HEK293T (cell line): ENCODE results near the gene PTDSS2.

Experiments
- ARNT ChIP-seq: fragments of 450-650 bp; IDR thresholded peaks from 2 replicates; pipeline ENCODE4 v1.6.1; 2017; ENCODE audit warnings: mild to moderate bottlenecking
- BHLHE40 ChIP-seq: fragments of 450-650 bp; IDR thresholded peaks from 2 replicates; pipeline ENCODE4 v1.6.1; 2016; ENCODE audit warnings: mild to moderate bottlenecking, moderate library complexity, borderline replicate concordance
- CTBP1 ChIP-seq: fragments of 450-650 bp; IDR thresholded peaks from 2 replicates; pipeline ENCODE4 v1.6.1; 2016; ENCODE audit warnings: borderline replicate concordance
- ELF4 ChIP-seq: fragments of 450-650 bp; IDR thresholded peaks from 2 replicates; pipeline ENCODE4 v1.6.1; 2017; ENCODE audit warnings: antibody characterized with exemption
- FOXK2 ChIP-seq: fragments of 450-650 bp; IDR thresholded peaks from 2 replicates; pipeline ENCODE4 v1.6.1; 2016; ENCODE audit warnings: mild to moderate bottlenecking
- FOXM1 ChIP-seq: fragments of 450-650 bp; IDR thresholded peaks from 2 replicates; pipeline ENCODE4 v1.6.1; 2017; ENCODE audit warnings: mild to moderate bottlenecking, borderline replicate concordance
- HDGF ChIP-seq: fragments of 450-650 bp; IDR thresholded peaks from 2 replicates; pipeline ENCODE4 v1.6.1; 2017; ENCODE audit warnings: antibody characterized with exemption, borderline replicate concordance
- LEF1 ChIP-seq: fragments of 450-650 bp; IDR thresholded peaks from 2 replicates; pipeline ENCODE4 v1.6.1; 2017; ENCODE audit warnings: mild to moderate bottlenecking, borderline replicate concordance
- SP1 ChIP-seq: fragments of 450-650 bp; IDR thresholded peaks from 2 replicates; pipeline ENCODE4 v1.6.1; 2017
- TARDBP ChIP-seq: fragments of 450-650 bp; IDR thresholded peaks from 2 replicates; pipeline ENCODE4 v1.6.1; 2016

DNA sequence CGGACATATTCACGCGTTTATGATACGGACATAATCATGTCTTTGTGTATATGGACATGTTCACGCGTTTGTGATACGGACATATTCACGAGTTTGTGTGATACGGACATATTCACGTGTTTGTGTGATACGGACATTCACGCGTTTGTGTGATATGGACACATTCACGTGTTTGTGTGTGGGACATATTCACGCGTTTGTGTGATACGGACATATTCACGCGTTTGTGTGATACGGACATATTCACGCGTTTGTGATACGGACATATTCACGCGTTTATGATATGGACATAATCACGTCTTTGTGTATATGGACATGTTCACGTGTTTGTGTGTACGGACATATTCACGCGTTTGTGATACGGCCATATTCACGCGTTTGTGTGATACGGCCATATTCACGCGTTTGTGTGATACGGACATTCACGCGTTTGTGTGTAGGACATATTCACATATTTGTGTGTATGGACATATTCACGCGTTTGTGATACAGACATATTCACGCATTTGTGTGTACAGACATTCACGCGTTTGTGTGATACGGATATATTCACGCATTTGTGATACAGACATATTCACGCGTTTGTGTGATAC, 24.9 kb downstream of the PTDSS2 start:
- TF ChIP-seq ARNT = no peak
- TF ChIP-seq FOXM1 = no peak
- no peak for TF ChIP-seq BHLHE40
- no peak for TF ChIP-seq ELF4
- TF ChIP-seq TARDBP = no peak
- no peak for TF ChIP-seq CTBP1
- no peak for TF ChIP-seq FOXK2
- TF ChIP-seq SP1 = no peak
- no peak for TF ChIP-seq HDGF
- TF ChIP-seq LEF1 = no peak
